ENCODE results near the gene SMAD6.

GRCh38 chr15:66698971-66699370 is 3.1 kb upstream of the SMAD6 start:
- TF ChIP-seq ZNF274 (IDR thresholded peaks at IDR 0.05; ENCODE audit: low read depth, low read length) (no peak), REST (IDR thresholded peaks at IDR 0.05; ENCODE audit: low read depth) (no peak), CTCF (IDR thresholded peaks at IDR 0.05 in 2 of 3, conservative IDR thresholded peaks at IDR 0.05 in 1 of 3; ENCODE audit: borderline replicate concordance in 1 of 3, insufficient read depth in 1 of 3, low read depth in 2 of 3, low read length in 2 of 3) (no peak), EZH2phosphoT487 (IDR thresholded peaks at IDR 0.05; ENCODE audit: borderline replicate concordance) (no peak)

All from HCT116 (cell line).